ENCODE measurements around the gene PIMREG.

Gene PIMREG

DNA sequence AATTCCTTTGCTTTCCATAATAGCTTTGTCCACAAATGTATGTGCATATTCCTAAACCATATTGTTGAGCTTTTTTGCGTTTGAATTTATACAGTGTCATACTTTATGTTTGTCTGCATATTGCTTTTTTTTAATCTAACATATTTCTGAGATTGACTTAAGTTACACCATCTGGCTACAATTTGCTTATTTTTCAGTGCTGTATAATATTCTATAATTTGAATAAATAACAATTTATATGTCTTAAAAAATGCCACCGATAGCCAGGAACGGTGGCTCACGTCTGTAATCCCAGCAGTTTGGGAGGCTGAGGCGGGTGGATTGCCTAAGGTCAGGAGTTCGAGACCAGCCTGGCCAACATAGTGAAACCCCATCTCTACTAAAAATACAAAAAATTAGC, 1.5 kb upstream of the PIMREG start:
- Histone ChIP-seq H3K27me3 (ENCODE audit: control insufficient read depth, insufficient read depth, low read length) (no peaks in the 10 kb centered on the region), H3K27ac (ENCODE audit: low read length) (no peak overlapping the region), H3K9me3 (ENCODE audit: control insufficient read depth, low read depth, low read length) (no peaks in the 10 kb centered on the region)

DNA sequence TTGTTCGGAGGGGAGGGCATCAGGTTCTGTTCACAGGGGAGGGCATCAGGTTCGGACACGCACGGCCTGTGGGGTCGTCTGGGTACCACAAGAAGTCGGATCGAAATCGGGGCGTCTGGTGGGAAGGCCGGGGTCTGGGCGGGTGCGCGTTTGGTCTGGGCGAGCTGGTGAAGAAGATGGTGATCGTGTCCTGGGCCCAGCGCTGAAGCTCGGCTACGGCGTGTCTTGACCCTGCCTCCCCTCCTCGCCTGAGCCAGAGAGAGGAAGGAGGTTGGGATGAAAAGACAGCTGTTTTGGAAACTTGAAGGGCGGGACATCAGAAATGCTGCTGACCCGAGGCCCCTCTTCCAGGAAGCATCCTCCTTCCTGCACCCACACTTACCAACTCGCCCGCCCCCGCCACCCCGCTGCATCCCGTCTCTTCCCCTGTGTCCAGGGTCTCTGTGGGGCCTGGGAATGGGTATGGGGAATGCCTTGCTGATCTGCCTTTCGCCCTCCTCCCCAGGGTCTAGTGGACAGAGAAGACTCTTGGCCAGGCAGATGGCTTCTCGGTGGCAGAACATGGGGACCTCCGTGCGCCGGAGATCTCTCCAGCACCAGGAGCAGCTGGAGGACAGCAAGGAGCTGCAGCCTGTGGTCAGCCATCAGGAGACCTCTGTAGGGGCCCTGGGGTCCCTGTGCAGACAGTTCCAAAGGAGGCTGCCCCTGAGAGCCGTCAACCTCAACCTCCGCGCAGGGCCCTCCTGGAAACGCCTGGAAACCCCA, 498 bp downstream of the PIMREG start:
- Histone ChIP-seq H3K4me3 (ENCODE audit: low read length) (peak overlapping the region; percentile 92), H3K9me3 (ENCODE audit: control insufficient read depth, low read depth, low read length) (no peaks in the 10 kb centered on the region), H3K27me3 (ENCODE audit: control insufficient read depth, insufficient read depth, low read length) (no peaks in the 10 kb centered on the region), H3K36me3 (ENCODE audit: control insufficient read depth, low read depth, low read length) (peaks cover 44% of the 10 kb centered on the region), H3K4me1 (ENCODE audit: control insufficient read depth, low read depth, low read length) (peaks cover 28% of the 10 kb centered on the region), H3K9ac (ENCODE audit: low read length) (peak overlapping the region; percentile 88), H3K27ac (ENCODE audit: low read length) (peak overlapping the region; percentile 48)

More for the DNA sequence above, 1.5 kb upstream of the PIMREG start:
- Histone ChIP-seq H3K4me3 (ENCODE audit: low read length) (no peak overlapping the region), H3K9ac (ENCODE audit: low read length) (no peak overlapping the region), H3K4me1 (ENCODE audit: control insufficient read depth, low read depth, low read length) (peaks cover 35% of the 10 kb centered on the region), H3K36me3 (ENCODE audit: control insufficient read depth, low read depth, low read length) (peaks cover 25% of the 10 kb centered on the region)

DNA sequence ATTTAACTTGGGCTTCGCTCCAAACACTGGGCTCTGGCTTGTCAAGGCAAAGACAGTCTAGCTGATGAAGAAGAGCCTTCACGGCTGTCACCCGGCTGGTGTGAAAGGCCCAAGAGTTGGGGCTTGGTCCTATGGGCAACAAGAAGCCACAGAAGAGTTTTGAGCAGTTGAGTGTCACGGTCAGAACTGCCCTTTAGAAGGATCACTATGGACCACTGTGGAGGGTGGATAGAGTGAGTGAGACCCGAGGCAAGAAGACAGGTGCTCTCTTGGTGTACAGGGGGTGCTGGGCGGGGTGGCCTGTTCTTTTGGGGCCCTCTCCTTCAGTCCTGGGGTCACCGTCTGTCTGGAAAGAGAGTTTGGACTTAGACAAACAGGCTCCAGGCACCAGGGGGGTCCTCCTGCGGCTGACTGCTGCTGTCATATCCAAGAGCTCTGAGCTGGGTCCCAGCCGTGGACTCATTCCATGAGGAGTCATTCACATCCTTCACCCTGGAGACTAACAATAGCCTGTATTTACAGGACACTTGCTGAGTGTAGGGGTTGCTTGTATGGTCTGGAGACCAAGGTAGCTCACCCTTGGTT, 2.4 kb downstream of the PIMREG start:
- Histone ChIP-seq H3K4me3 (ENCODE audit: low read length) (no peak overlapping the region), H3K27ac (ENCODE audit: low read length) (no peak overlapping the region), H3K36me3 (ENCODE audit: control insufficient read depth, low read depth, low read length) (peaks cover 55% of the 10 kb centered on the region), H3K4me1 (ENCODE audit: control insufficient read depth, low read depth, low read length) (peaks cover 22% of the 10 kb centered on the region), H3K9ac (ENCODE audit: low read length) (no peak overlapping the region), H3K27me3 (ENCODE audit: control insufficient read depth, insufficient read depth, low read length) (no peaks in the 10 kb centered on the region), H3K9me3 (ENCODE audit: control insufficient read depth, low read depth, low read length) (no peaks in the 10 kb centered on the region)

DNA sequence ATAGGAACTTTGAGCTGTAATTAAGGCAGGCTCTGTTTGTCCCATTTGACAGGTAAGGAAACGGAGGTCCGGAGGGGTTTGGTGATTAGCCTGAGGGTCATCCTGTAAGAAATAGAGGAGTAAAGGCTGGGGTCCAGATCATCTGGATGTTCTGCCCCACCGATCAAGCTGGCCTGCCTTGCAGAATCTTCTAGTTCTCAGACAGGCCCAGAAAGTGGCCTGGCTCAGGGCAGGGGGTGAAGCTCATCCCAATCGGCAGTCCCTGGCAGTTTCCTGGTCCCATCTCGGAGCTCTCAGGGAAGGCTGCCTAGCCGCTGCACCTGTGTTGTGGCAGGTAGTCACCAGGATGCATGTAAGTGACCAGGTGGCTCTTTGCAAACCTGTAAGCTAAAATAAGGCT, 4.2 kb downstream of the PIMREG start:
- peaks cover 33% of the 10 kb centered on the region for H3K4me1 ChIP-seq (ENCODE audit: control insufficient read depth, low read depth, low read length)
- no peak overlapping the region for H3K27ac ChIP-seq (ENCODE audit: low read length)
- no peaks in the 10 kb centered on the region for H3K27me3 ChIP-seq (ENCODE audit: control insufficient read depth, insufficient read depth, low read length)
- H3K36me3 ChIP-seq (ENCODE audit: control insufficient read depth, low read depth, low read length), result peaks cover 55% of the 10 kb centered on the region
- no peak overlapping the region for H3K9ac ChIP-seq (ENCODE audit: low read length)
- no peaks in the 10 kb centered on the region for H3K9me3 ChIP-seq (ENCODE audit: control insufficient read depth, low read depth, low read length)
- H3K4me3 ChIP-seq (ENCODE audit: low read length), result no peak overlapping the region

GRCh38 chr17:6449307-6449706, 5.1 kb downstream of the PIMREG start:
- H3K9ac ChIP-seq (ENCODE audit: low read length), result no peak overlapping the region
- H3K27me3 ChIP-seq (ENCODE audit: control insufficient read depth, insufficient read depth, low read length), result no peaks in the 10 kb centered on the region
- H3K36me3 ChIP-seq (ENCODE audit: control insufficient read depth, low read depth, low read length), result peaks cover 55% of the 10 kb centered on the region
- no peaks in the 10 kb centered on the region for H3K9me3 ChIP-seq (ENCODE audit: control insufficient read depth, low read depth, low read length)
- no peak overlapping the region for H3K27ac ChIP-seq (ENCODE audit: low read length)
- H3K4me3 ChIP-seq (ENCODE audit: low read length), result no peak overlapping the region
- H3K4me1 ChIP-seq (ENCODE audit: control insufficient read depth, low read depth, low read length), result peaks cover 41% of the 10 kb centered on the region

GRCh38 chr17:6450926-6451832, 6.9 kb downstream of the PIMREG start:
- peaks cover 36% of the 10 kb centered on the region for H3K4me1 ChIP-seq (ENCODE audit: control insufficient read depth, low read depth, low read length)
- H3K36me3 ChIP-seq (ENCODE audit: control insufficient read depth, low read depth, low read length), result peaks cover 45% of the 10 kb centered on the region
- H3K27ac ChIP-seq (ENCODE audit: low read length), result no peak overlapping the region
- no peak overlapping the region for H3K9ac ChIP-seq (ENCODE audit: low read length)
- H3K4me3 ChIP-seq (ENCODE audit: low read length), result no peak overlapping the region
- no peaks in the 10 kb centered on the region for H3K9me3 ChIP-seq (ENCODE audit: control insufficient read depth, low read depth, low read length)
- H3K27me3 ChIP-seq (ENCODE audit: control insufficient read depth, insufficient read depth, low read length), result no peaks in the 10 kb centered on the region

DNA sequence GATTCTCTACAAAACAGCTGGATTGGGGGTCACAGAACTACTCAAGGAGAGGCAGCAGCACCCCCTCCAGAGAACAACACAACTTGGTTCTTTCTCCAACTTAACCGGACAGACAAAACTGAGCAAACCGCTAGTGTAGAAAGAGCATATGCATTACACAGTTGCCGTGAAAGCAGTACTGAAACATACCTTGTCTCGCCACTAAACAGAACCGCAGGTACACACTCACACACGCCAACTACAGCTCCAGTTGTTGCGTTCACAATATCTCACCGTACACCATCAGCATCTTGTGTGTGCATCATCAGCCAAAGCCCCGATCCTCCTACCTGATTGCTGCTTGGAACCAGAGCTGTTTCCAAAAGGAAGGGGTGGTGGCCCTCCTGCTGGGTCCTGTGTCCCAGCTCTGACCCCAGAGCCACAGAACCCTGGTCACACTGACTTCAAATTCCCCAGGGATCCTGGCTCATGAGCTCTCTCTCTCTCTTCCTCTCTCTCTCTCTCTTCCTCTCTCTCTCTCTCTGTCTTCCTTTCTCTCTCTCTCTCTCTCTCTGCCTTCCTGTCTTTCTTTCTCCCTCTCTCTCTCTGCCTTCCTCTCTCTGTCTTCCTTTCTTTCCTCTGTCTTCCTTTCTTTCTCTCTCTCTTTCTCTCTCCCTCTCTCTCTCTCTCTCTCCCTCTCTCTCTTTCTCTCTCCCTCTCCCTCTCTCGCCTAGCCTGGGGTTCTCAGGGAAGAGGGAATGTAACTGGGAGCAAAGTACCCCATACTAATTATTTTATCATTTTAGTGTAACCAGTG, 8.4 kb downstream of the PIMREG start:
- H3K9me3 ChIP-seq (ENCODE audit: control insufficient read depth, low read depth, low read length), result no peaks in the 10 kb centered on the region
- no peaks in the 10 kb centered on the region for H3K27me3 ChIP-seq (ENCODE audit: control insufficient read depth, insufficient read depth, low read length)
- H3K4me1 ChIP-seq (ENCODE audit: control insufficient read depth, low read depth, low read length), result peaks cover 36% of the 10 kb centered on the region
- no peak overlapping the region for H3K4me3 ChIP-seq (ENCODE audit: low read length)
- H3K27ac ChIP-seq (ENCODE audit: low read length), result no peak overlapping the region
- H3K9ac ChIP-seq (ENCODE audit: low read length), result no peak overlapping the region
- H3K36me3 ChIP-seq (ENCODE audit: control insufficient read depth, low read depth, low read length), result peaks cover 31% of the 10 kb centered on the region

- Histone ChIP-seq H3K4me3 (ENCODE audit: low read length) (no peak overlapping the region), H3K36me3 (ENCODE audit: control insufficient read depth, low read depth, low read length) (peaks cover 24% of the 10 kb centered on the region), H3K27ac (ENCODE audit: low read length) (no peak overlapping the region), H3K27me3 (ENCODE audit: control insufficient read depth, insufficient read depth, low read length) (no peaks in the 10 kb centered on the region), H3K9ac (ENCODE audit: low read length) (no peak overlapping the region), H3K4me1 (ENCODE audit: control insufficient read depth, low read depth, low read length) (peaks cover 40% of the 10 kb centered on the region), H3K9me3 (ENCODE audit: control insufficient read depth, low read depth, low read length) (no peaks in the 10 kb centered on the region)
Measured at GRCh38 chr17:6453279-6454024, 9.2 kb downstream of the PIMREG start.

DNA sequence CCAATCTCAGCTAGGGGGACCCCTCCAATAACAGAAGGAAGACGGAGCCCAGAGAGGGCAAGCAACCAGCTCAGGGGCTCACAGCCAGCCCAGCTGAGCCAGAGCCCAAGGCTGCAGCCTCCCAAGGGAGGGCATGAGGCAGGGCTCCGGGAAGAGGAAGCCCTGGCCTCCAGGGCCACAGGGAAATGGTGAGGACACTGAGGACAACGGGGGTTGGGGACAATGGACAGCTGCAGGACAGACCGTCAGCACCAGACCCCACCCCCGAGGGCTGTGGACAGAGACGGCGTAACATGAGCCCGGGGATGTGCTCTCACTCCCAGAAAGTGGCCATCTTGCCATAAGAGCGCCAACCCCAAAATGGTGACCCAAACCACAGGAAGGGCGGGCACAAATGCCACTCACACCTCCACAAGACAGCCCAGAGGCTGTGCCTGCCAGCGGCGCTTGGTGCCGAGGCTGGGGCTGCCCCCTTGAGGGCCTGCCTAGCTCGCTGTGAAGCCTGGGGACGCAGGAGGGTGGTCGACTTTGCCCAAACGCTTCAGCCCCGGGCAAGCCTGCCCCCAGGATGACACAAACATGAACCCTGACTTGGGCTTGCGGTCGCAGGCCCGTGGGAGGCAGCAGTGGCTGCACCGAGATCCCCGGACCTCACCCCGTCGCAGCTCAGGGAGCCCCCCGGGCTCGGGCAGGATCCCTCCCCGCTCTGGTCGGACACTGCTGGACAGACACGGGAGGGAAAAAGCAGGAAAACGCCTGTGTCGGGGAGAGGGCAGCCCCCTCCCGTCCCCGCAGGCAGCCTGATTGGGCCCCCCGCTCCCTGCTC, 10.5 kb downstream of the PIMREG start:
- no peaks in the 10 kb centered on the region for H3K9me3 ChIP-seq (ENCODE audit: control insufficient read depth, low read depth, low read length)
- H3K27me3 ChIP-seq (ENCODE audit: control insufficient read depth, insufficient read depth, low read length), result no peaks in the 10 kb centered on the region
- peaks cover 40% of the 10 kb centered on the region for H3K4me1 ChIP-seq (ENCODE audit: control insufficient read depth, low read depth, low read length)
- H3K36me3 ChIP-seq (ENCODE audit: control insufficient read depth, low read depth, low read length), result peaks cover 11% of the 10 kb centered on the region
- peak overlapping the region; percentile 79 for H3K9ac ChIP-seq (ENCODE audit: low read length)
- peak overlapping the region; percentile 30 for H3K27ac ChIP-seq (ENCODE audit: low read length)
- H3K4me3 ChIP-seq (ENCODE audit: low read length), result peak overlapping the region; percentile 70

GRCh38 chr17:6455321-6455705, 11.1 kb downstream of the PIMREG start:
- Histone ChIP-seq H3K9me3 (ENCODE audit: control insufficient read depth, low read depth, low read length) (no peaks in the 10 kb centered on the region), H3K36me3 (ENCODE audit: control insufficient read depth, low read depth, low read length) (peaks cover 5% of the 10 kb centered on the region), H3K27me3 (ENCODE audit: control insufficient read depth, insufficient read depth, low read length) (no peaks in the 10 kb centered on the region), H3K4me3 (ENCODE audit: low read length) (peak overlapping the region; percentile 70), H3K27ac (ENCODE audit: low read length) (no peak overlapping the region), H3K4me1 (ENCODE audit: control insufficient read depth, low read depth, low read length) (peaks cover 39% of the 10 kb centered on the region), H3K9ac (ENCODE audit: low read length) (peak overlapping the region; percentile 79)
